ENCODE measurements around the gene SH3RF3.

- peak; percentile 62 for TF ChIP-seq CTCF (IDR thresholded peaks at IDR 0.05; ENCODE audit: insufficient read depth, low read depth, low read length)
- TF ChIP-seq EZH2 (IDR thresholded peaks at IDR 0.05; ENCODE audit: insufficient read depth, low read length): no peak
Measured at GRCh38 chr2:109516445-109517117, 387.6 kb downstream of the SH3RF3 start.
